Measurements from ENCODE around the gene ZNF3.

- TF ChIP-seq CTCF (IDR thresholded peaks at IDR 0.05) (no peak), POLR2AphosphoS5 (IDR thresholded peaks at IDR 0.05) (no peak)
Measured at GRCh38 chr7:100122568-100122967, 41.0 kb upstream of the ZNF3 start.
